PC-9 (cell line): ENCODE measurements around the gene PTPN23.

Experiments
- EZH2 ChIP-seq: fragments of 200-600 bp; sonication (generic); IDR thresholded peaks from 2 replicates; pipeline ENCODE4 v1.8.0; 2017; ENCODE audit warnings: antibody characterized with exemption, low read depth
- TF ChIP-seq, protein P1 (sequence below): fragments of 200-600 bp; sonication (generic); conservative IDR thresholded peaks from 2 replicates; pipeline ENCODE4 v1.6.1; 2017; ENCODE audit warnings: mixed run types, antibody characterized with exemption, mild to moderate bottlenecking, moderate library complexity

DNA sequence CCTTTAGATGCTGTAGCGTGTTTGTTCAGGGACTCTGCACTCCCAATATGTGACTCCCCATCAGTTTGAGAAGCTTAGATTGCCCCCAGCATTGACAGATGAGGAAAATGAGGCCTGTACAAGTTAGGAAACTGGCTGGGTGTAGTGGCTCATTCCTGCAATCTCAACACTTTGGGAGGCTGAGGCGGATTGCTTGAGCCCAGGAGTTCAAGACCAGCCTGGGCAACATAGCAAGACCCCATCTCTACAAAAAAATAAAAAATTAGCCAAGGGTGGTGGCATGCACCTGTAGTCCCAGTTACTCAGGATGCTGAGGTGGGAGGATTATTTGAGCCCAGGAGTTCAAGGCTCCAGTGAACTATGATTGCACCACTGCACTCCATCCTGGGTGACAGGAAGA is 14.0 kb upstream of the PTPN23 start:
- TF ChIP-seq, protein P1, sequence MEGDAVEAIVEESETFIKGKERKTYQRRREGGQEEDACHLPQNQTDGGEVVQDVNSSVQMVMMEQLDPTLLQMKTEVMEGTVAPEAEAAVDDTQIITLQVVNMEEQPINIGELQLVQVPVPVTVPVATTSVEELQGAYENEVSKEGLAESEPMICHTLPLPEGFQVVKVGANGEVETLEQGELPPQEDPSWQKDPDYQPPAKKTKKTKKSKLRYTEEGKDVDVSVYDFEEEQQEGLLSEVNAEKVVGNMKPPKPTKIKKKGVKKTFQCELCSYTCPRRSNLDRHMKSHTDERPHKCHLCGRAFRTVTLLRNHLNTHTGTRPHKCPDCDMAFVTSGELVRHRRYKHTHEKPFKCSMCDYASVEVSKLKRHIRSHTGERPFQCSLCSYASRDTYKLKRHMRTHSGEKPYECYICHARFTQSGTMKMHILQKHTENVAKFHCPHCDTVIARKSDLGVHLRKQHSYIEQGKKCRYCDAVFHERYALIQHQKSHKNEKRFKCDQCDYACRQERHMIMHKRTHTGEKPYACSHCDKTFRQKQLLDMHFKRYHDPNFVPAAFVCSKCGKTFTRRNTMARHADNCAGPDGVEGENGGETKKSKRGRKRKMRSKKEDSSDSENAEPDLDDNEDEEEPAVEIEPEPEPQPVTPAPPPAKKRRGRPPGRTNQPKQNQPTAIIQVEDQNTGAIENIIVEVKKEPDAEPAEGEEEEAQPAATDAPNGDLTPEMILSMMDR, result no peak
- TF ChIP-seq EZH2, result no peak
